A549 (cell line): ENCODE results near the gene CDKN2C. TPM values are rescaled to one million over a fixed set of nuclear protein-coding genes. Genes with fewer than 3 reads are reported as not detected.
A peak's percentile ranks its signal among the peaks of the same experiment; 100 is the strongest.

Source experiments
- BCL3 ChIP-seq: fragments of >200 bp; sonication (Bioruptor Twin); formaldehyde crosslinking; IDR thresholded peaks from 3 replicates; pipeline ENCODE4 v1.6.1; 2016
- CHD2 ChIP-seq: fragments of 150-350 bp; IDR thresholded peaks from 2 replicates; pipeline ENCODE4 v1.6.1; 2014; ENCODE audit warnings: low read length; ENCODE audit not compliant: partially characterized antibody
- CTCF ChIP-seq: fragments of >200 bp; sonication (Bioruptor Twin); formaldehyde crosslinking; IDR thresholded peaks from 3 replicates; pipeline ENCODE4 v1.5.1; 2016
- ELK1 ChIP-seq: fragments of 150-350 bp; IDR thresholded peaks from 2 replicates; pipeline ENCODE4 v1.6.1; 2014; ENCODE audit warnings: low read depth, mild to moderate bottlenecking, low read length
- FOSL2 ChIP-seq, 2 experiments: fragments of 450-650 bp in 1 of 2; fragments of >200 bp in 1 of 2; sonication (Bioruptor Twin) in 1 of 2; formaldehyde crosslinking; IDR thresholded peaks; 2 replicates each; pipeline versions ENCODE4 v1.5.0 to v1.6.1; 2016 to 2020; ENCODE audit warnings: mild to moderate bottlenecking in 1 of 2, moderate library complexity in 1 of 2
- FOXS1 ChIP-seq: fragments of 250-450 bp; sonication (Bioruptor Pico); IDR thresholded peaks from 2 replicates; pipeline ENCODE4 v1.5.0; 2020; ENCODE audit warnings: mild to moderate bottlenecking, moderate library complexity
- HDAC2 ChIP-seq: fragments of 200-600 bp; sonication (generic); IDR thresholded peaks from 2 replicates; pipeline ENCODE4 v1.6.1; 2016
- HES2 ChIP-seq: fragments of >200 bp; sonication (Bioruptor Twin); formaldehyde crosslinking; IDR thresholded peaks from 2 replicates; pipeline ENCODE4 v1.6.1; 2016
- HOXA7 ChIP-seq: fragments of 250-450 bp; sonication (Bioruptor Pico); IDR thresholded peaks from 2 replicates; pipeline ENCODE4 v1.5.0; 2020; ENCODE audit warnings: mild to moderate bottlenecking, moderate library complexity
- JUN ChIP-seq, 2 experiments: fragments of >200 bp; sonication (Bioruptor Twin); formaldehyde crosslinking; IDR thresholded peaks; 2 replicates in 1 of 2; 3 replicates in 1 of 2; pipeline ENCODE4 v1.6.1; 2016 to 2017
- KDM5A ChIP-seq: fragments of 200-600 bp; sonication (generic); IDR thresholded peaks from 2 replicates; pipeline ENCODE4 v1.6.1; 2016; ENCODE audit warnings: antibody characterized with exemption, mild to moderate bottlenecking
- MAX ChIP-seq: IDR thresholded peaks from 2 replicates; pipeline ENCODE4 v1.6.1; 2012
- MAZ ChIP-seq: fragments of 150-350 bp; IDR thresholded peaks from 2 replicates; pipeline ENCODE4 v1.6.1; 2014; ENCODE audit warnings: antibody characterized with exemption, low read depth, low read length, borderline replicate concordance
- PHF8 ChIP-seq: fragments of 200-600 bp; sonication (generic); IDR thresholded peaks from 2 replicates; pipeline ENCODE4 v1.6.1; 2016; ENCODE audit warnings: low read depth, mild to moderate bottlenecking, antibody characterized with exemption, moderate library complexity, borderline replicate concordance
- POLR2A ChIP-seq: IDR thresholded peaks from 2 replicates; pipeline ENCODE4 v1.6.1; 2012; ENCODE audit warnings: mild to moderate bottlenecking, low read length
- REST ChIP-seq: fragments of 200-600 bp; sonication (generic); IDR thresholded peaks from 2 replicates; pipeline ENCODE4 v1.6.1; 2016; ENCODE audit warnings: antibody characterized with exemption, mild to moderate bottlenecking, moderate library complexity
- RNF2 ChIP-seq: fragments of 200-600 bp; sonication (generic); IDR thresholded peaks from 2 replicates; pipeline ENCODE4 v1.6.1; 2016; ENCODE audit warnings: low read depth, mild to moderate bottlenecking, antibody characterized with exemption, moderate library complexity, borderline replicate concordance
- TP53 ChIP-seq: fragments of 250-450 bp; sonication (Bioruptor Pico); IDR thresholded peaks from 2 replicates; pipeline ENCODE4 v1.5.0; 2021; ENCODE audit warnings: mild to moderate bottlenecking, moderate library complexity
- ZFP36 ChIP-seq: fragments of 450-650 bp; IDR thresholded peaks from 2 replicates; pipeline ENCODE4 v1.6.1; 2014; ENCODE audit warnings: borderline replicate concordance; ENCODE audit not compliant: partially characterized antibody
- ZNF302 ChIP-seq: fragments of 250-450 bp; sonication (Bioruptor Pico); IDR thresholded peaks from 2 replicates; pipeline ENCODE4 v1.9.0; 2021; ENCODE audit warnings: inconsistent platforms, mild to moderate bottlenecking, moderate library complexity
- polyA plus RNA-seq, 4 experiments: library from polyadenylated mRNA; depleted of rRNA in 3 of 4; stranded (reverse); fragments of >200 nt; fragmentation: RNase III in 1 of 4; extraction: RNeasy Plus Mini Kit Qiagen cat#74134 plus additional on column Dnase treatment in 1 of 4; gene quantifications; 2 replicates in 3 of 4; 3 replicates in 1 of 4; pipeline ENCODE4 v1.2.3, GENCODE V29; 2011 to 2017

CDKN2C gene
- polyA plus RNA-seq, 2 of the 4 experiments (the other 2 are of a cell fraction), result 13.0 to 17.7 TPM

- TF ChIP-seq JUN (IDR thresholded peaks at IDR 0.05) (peak in 1 of 2 experiments; percentile 84; a peak in 3 of 5 replicates), FOXS1 (CRISPR knock-in tag) (no peak), HES2 (no peak), CTCF (no peak; the same call in 2 of the 3 replicates), HOXA7 (CRISPR knock-in tag) (no peak), ELK1 (no peak), ZNF302 (CRISPR knock-in tag) (no peak), MAZ (no peak), HDAC2 (no peak), ZFP36 (no peak), POLR2A (0 out of 2 replicates have a peak, but pooled peaks have one; percentile 11), CHD2 (no peak), MAX (peak; percentile 95), BCL3 (no peak), KDM5A (no peak), REST (no peak), RNF2 (no peak), TP53 (CRISPR knock-in tag) (no peak), PHF8 (peak; percentile 66; the same call in 1 of the 2 replicates), FOSL2 (IDR thresholded peaks at IDR 0.05) (no peak), FOSL2 (CRISPR knock-in tag; IDR thresholded peaks at IDR 0.05) (no peak)
- TF ChIP-seq, all 56 proteins: peak for 10
These were observed 9.9 kb upstream of the CDKN2C start, which contains the start of gene FAF1 (continued) for GRCh38 chr1:50959913-50960844.
